Tibial nerve (tissue), 4 donors: ENCODE data around the gene ELL. TPM values are rescaled to one million over a fixed set of nuclear protein-coding genes. Genes with fewer than 3 reads are reported as not detected.

Experiments used
- DNase-seq, 2 donors: peaks; one replicate each; pipeline ENCODE4 v3.0.0-alpha.2; 2019; ENCODE audit warnings: low spot score in 2 of 2
- H3K27ac ChIP-seq, 4 donors: fragments of 200-600 bp; sonication (generic) in 3 of 4; one replicate each; pipeline ENCODE4 v1.5.1; 2017 to 2019; ENCODE audit warnings: mild to moderate bottlenecking in 1 of 4
- H3K27me3 ChIP-seq, 2 donors: fragments of 200-600 bp; sonication (generic) in 1 of 2; one replicate each; pipeline versions ENCODE4 v1.5.1 to v1.6.0; 2017 to 2019
- H3K36me3 ChIP-seq, 3 donors: fragments of 200-600 bp; sonication (generic); one replicate each; pipeline ENCODE4 v1.5.1; 2018 to 2019
- H3K4me1 ChIP-seq, 4 donors: fragments of 200-600 bp; sonication (generic) in 3 of 4; one replicate each; pipeline ENCODE4 v1.5.1; 2017 to 2019
- H3K4me3 ChIP-seq, 4 donors: fragments of 200-600 bp; sonication (generic) in 3 of 4; one replicate each; pipeline ENCODE4 v1.5.1; 2017 to 2019; ENCODE audit warnings: mild to moderate bottlenecking in 1 of 4, moderate library complexity in 1 of 4
- H3K9me3 ChIP-seq, 4 donors: fragments of 200-600 bp; sonication (generic) in 3 of 4; one replicate each; pipeline ENCODE4 v1.5.1; 2017 to 2019
- EP300 ChIP-seq, 2 donors: sonication (generic); formaldehyde crosslinking; IDR thresholded peaks; one replicate each; pipeline ENCODE4 v1.6.1; 2017; ENCODE audit warnings: antibody characterized with exemption in 2 of 2, mild to moderate bottlenecking in 1 of 2
- POLR2A ChIP-seq, 2 donors: fragments of 450-650 bp; IDR thresholded peaks; one replicate each; pipeline ENCODE4 v1.6.1; 2017; ENCODE audit warnings: antibody characterized with exemption in 2 of 2, mild to moderate bottlenecking in 2 of 2, moderate library complexity in 2 of 2
- WGBS, 2 donors: methylation state at CpG; one replicate each; pipeline ENCODE4 v1.1.5; 2018; 5-methylcytosine and 5-hydroxymethylcytosine counted together
- total RNA-seq, 4 donors: library from RNA; depleted of rRNA; stranded (reverse); fragments of >200 nt; gene quantifications; one replicate each; pipeline ENCODE4 v1.1.0, GENCODE V29; 2016
- TF ChIP-seq, protein P1 (sequence below), 5 experiments: fragments of 200-600 bp in 3 of 5; fragments of 450-650 bp in 2 of 5; sonication (generic) in 3 of 5; IDR thresholded peaks; one replicate each; pipeline ENCODE4 v1.5.1; 2016 to 2019; ENCODE audit warnings: antibody characterized with exemption in 5 of 5, mild to moderate bottlenecking in 3 of 5, moderate library complexity in 2 of 5

The ELL gene
- total RNA-seq, 4 donors from 2014 or later: 13.8 to 45.9 (median 26.0) TPM

- Histone ChIP-seq H3K27me3 (no peaks in the 10 kb centered on the region), H3K4me1 (peaks cover 0 to 82% (median 49%) of the 10 kb centered on the region in 4 donors), H3K27ac (peak overlapping the region in 2 of 4 donors; percentile 90 to 95), H3K36me3 (peaks cover 0 to 29% (median 0%) of the 10 kb centered on the region in 3 donors), H3K9me3 (no peaks in the 10 kb centered on the region), H3K4me3 (no peak overlapping the region)
- WGBS, 2 donors: 79 to 92% methylated on average over 5 to 12 of the region's 12 CpGs
- no peak for TF ChIP-seq POLR2A (IDR thresholded peaks at IDR 0.05)
- TF ChIP-seq EP300 (IDR thresholded peaks at IDR 0.05): no peak
- TF ChIP-seq, protein P1, sequence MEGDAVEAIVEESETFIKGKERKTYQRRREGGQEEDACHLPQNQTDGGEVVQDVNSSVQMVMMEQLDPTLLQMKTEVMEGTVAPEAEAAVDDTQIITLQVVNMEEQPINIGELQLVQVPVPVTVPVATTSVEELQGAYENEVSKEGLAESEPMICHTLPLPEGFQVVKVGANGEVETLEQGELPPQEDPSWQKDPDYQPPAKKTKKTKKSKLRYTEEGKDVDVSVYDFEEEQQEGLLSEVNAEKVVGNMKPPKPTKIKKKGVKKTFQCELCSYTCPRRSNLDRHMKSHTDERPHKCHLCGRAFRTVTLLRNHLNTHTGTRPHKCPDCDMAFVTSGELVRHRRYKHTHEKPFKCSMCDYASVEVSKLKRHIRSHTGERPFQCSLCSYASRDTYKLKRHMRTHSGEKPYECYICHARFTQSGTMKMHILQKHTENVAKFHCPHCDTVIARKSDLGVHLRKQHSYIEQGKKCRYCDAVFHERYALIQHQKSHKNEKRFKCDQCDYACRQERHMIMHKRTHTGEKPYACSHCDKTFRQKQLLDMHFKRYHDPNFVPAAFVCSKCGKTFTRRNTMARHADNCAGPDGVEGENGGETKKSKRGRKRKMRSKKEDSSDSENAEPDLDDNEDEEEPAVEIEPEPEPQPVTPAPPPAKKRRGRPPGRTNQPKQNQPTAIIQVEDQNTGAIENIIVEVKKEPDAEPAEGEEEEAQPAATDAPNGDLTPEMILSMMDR (IDR thresholded peaks at IDR 0.05): no peak
- DNase-seq: no peak
These were observed 94.1 kb downstream of the ELL start for GRCh38 chr19:18427743-18428113.

GRCh38 chr19:18427080-18427742 lies 94.7 kb downstream of the ELL start:
- 84 to 85% methylated on average over 10 of the region's 16 CpGs for WGBS, 2 donors
- Histone ChIP-seq H3K4me1 (peaks cover 0 to 82% (median 50%) of the 10 kb centered on the region in 4 donors), H3K4me3 (no peak overlapping the region), H3K9me3 (no peaks in the 10 kb centered on the region), H3K36me3 (peaks cover 0 to 29% (median 0%) of the 10 kb centered on the region in 3 donors), H3K27ac (peak overlapping the region in 2 of 4 donors; percentile 16 to 95), H3K27me3 (no peaks in the 10 kb centered on the region)
- DNase-seq: no peak
- no peak for TF ChIP-seq EP300 (IDR thresholded peaks at IDR 0.05)
- TF ChIP-seq POLR2A (IDR thresholded peaks at IDR 0.05): no peak
- TF ChIP-seq, protein P1 (IDR thresholded peaks at IDR 0.05): no peak

- H3K27me3 ChIP-seq: no peaks in the 10 kb centered on the region
- H3K9me3 ChIP-seq: no peaks in the 10 kb centered on the region
- peaks cover 0 to 87% (median 51%) of the 10 kb centered on the region in 4 donors for H3K4me1 ChIP-seq
- H3K36me3 ChIP-seq: peaks cover 0 to 23% (median 0%) of the 10 kb centered on the region in 3 donors
- DNase-seq: no peak
- TF ChIP-seq POLR2A (IDR thresholded peaks at IDR 0.05): no peak
- TF ChIP-seq, protein P1 (IDR thresholded peaks at IDR 0.05): no peak
- WGBS, 2 donors: 79 to 81% methylated on average over 6 to 8 of the region's 8 CpGs
- H3K27ac ChIP-seq: peak overlapping the region in 3 of 4 donors; percentile 56 to 76 (median 60)
- H3K4me3 ChIP-seq: no peak overlapping the region
These were observed 95.5 kb downstream of the ELL start for GRCh38 chr19:18426416-18426767.

DNA sequence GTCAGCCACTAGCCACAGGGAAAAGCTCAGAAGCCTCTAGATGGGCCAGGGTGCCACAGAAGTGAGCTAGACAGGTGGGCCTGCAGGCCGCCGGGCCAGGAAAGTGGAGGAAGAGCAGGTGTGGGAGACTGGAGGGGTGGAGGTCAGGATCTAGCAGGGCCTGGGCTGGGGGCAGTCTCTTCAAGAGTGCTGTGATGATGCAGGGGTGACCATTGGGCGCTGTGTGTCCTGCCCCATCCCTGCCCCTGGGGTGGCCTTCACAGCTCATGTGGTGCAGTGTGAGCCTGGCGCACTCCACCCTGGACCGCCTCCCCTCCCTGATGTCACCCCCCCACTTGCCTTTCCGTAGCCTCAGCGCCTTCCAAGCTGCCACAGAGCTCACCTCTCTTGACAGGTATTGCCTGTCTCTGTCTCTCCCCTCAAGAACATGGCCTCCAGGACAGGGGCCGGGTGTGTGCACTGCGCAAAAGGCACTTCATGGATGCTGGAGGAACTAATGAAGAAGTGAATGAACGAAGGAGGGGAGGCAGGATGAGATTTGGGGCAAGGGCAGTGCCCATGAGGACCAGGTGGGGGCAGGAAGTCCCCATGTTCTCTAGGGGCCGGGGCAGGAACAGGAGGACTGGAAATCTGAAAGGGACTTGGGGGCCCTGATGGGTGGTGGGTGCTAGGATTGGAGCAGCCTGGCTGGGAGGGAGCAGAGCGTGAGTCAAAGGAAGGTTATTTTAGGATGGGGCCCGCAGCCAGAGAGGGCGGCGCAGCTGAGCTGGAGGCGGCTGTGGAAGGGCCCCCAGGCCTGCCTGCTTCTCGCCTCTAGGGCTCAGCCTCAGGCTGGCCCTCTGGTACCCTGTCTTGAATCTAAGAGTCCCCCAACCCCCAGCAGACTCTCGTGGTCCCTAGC lies 96.1 kb downstream of the ELL start:
- no peaks in the 10 kb centered on the region for H3K27me3 ChIP-seq
- DNase-seq: no peak
- H3K36me3 ChIP-seq: peaks cover 0 to 16% (median 0%) of the 10 kb centered on the region in 3 donors
- no peak for TF ChIP-seq EP300 (IDR thresholded peaks at IDR 0.05)
- TF ChIP-seq, protein P1 (IDR thresholded peaks at IDR 0.05): peak in 2 of 5 experiments; percentile 8 to 27
- H3K9me3 ChIP-seq: no peaks in the 10 kb centered on the region
- 56 to 60% methylated on average over 17 of the region's 18 CpGs for WGBS, 2 donors
- H3K27ac ChIP-seq: peak overlapping the region in 3 of 4 donors; percentile 56 to 76 (median 60)
- H3K4me3 ChIP-seq: no peak overlapping the region
- H3K4me1 ChIP-seq: peaks cover 0 to 93% (median 53%) of the 10 kb centered on the region in 4 donors
